Cardiac fibroblast (primary cell): ENCODE measurements around the gene RNPS1.

ENCODE experiments used
- DNase-seq, 2 donors: peaks; one replicate each; pipeline versions ENCODE4 v3.0.0 to v3.0.0-alpha.2; 2010; ENCODE audit warnings: low read depth in 2 of 2
- H3K4me3 ChIP-seq, 2 donors: replicated peaks in 1 of 2; 1 replicate in 1 of 2; 2 replicates in 1 of 2; pipeline ENCODE4 v1.5.1; 2011; ENCODE audit warnings: low read depth in 2 of 2, low read length in 2 of 2, mild to moderate bottlenecking in 2 of 2, moderate library complexity in 1 of 2
- TF ChIP-seq, protein P1 (sequence below): IDR thresholded peaks from one replicate; pipeline ENCODE4 v1.5.1; 2011; ENCODE audit warnings: low read depth, mild to moderate bottlenecking, low read length, inconsistent platforms

RNPS1 gene

GRCh38 chr16:2233872-2234812 lies 33.8 kb downstream of the RNPS1 start:
- H3K4me3 ChIP-seq, result no peak overlapping the region
- TF ChIP-seq, protein P1, sequence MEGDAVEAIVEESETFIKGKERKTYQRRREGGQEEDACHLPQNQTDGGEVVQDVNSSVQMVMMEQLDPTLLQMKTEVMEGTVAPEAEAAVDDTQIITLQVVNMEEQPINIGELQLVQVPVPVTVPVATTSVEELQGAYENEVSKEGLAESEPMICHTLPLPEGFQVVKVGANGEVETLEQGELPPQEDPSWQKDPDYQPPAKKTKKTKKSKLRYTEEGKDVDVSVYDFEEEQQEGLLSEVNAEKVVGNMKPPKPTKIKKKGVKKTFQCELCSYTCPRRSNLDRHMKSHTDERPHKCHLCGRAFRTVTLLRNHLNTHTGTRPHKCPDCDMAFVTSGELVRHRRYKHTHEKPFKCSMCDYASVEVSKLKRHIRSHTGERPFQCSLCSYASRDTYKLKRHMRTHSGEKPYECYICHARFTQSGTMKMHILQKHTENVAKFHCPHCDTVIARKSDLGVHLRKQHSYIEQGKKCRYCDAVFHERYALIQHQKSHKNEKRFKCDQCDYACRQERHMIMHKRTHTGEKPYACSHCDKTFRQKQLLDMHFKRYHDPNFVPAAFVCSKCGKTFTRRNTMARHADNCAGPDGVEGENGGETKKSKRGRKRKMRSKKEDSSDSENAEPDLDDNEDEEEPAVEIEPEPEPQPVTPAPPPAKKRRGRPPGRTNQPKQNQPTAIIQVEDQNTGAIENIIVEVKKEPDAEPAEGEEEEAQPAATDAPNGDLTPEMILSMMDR, result no peak
- DNase-seq, result no peak

DNA sequence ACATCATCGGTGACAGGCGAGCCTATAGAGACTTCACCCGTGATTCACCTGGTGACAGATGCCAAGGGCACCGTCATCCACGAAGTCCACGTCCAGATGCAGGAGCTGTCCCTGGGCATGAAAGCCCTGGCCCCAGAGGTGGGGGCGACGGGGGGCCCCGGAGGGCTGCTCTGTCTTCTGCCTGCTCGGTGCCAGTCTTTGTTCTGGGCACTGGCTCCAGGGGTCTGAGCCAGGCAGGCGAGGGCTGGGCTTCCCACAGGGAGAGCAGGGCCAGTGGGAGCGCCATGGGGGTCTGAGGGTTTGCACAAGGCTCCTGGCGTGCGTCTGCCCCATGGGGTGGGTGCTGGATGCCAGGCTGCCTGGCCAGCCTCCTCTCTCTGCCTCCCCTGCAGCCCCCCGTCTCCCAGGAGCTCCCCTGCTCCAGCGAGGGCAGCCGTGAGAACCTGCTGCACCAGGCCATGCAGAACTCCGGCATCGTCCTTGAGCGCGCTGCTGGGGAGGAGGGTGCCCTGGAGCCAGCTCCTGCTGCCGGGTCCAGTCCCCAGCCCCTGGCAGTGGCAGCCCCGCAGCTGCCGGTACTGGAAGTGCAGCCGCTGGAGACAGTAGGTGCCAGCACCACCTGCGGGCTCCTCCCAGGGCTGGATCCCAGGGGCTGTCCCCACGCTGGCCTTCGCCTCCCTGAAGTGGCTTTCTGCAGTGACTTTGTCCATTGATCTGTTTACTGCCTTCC lies 34.7 kb downstream of the RNPS1 start:
- no peak overlapping the region for H3K4me3 ChIP-seq
- TF ChIP-seq, protein P1, result no peak

GRCh38 chr16:2232094-2232990 lies 35.6 kb downstream of the RNPS1 start:
- TF ChIP-seq, protein P1, result no peak
- DNase-seq, result no peak

More for the DNA sequence above, 34.7 kb downstream of the RNPS1 start:
- no peak for DNase-seq

DNA sequence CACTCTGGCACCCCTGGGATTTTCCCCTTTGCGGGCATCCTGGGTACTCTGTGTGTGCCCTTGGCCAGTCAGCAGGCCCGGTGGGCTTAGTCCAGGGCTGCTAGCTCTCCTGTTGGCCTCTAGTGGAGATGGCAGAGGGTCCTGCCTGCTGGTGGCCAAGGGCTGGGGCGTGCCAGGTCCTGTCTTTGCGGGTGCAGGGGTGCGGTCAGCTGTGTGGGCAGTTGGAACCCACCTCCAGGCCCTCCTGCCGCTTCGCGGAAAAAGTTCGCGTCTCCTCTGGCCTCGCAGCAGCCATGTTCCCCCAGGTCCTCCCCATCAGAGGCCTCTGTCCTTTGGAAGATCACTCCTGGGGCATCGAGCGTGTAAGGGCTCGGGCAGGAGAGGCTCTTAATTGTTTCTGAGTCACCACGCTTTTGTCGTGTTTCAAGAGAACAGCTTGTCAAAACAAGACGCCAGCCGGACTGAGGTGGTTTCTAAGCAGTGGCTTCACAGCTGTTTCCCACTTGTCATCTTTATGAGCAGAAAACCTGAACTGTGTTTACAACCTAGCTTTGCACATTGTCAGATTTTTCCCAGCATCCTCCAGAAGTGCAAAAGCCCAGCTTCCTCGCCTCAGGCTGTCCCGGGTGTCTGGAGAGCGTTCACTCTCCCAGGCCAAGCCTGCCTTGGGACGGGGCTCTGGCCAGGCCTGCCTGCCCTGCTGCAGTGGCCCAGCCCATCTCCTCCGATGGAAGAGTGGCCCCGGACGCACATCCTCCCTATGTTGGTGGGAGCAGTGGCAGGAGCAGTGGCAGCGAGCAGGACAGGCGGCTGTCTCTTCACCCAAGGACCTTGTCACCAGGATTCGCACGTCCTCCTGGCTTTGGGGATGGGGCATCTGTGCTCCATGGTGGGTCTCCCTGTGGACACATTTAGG lies 36.7 kb downstream of the RNPS1 start:
- DNase-seq, result no peak
- TF ChIP-seq, protein P1, result no peak
- no peak overlapping the region for H3K4me3 ChIP-seq

More at GRCh38 chr16:2232094-2232990, 35.6 kb downstream of the RNPS1 start:
- H3K4me3 ChIP-seq, result no peak overlapping the region

- TF ChIP-seq, protein P1, result no peak
- no peak for DNase-seq
- no peak overlapping the region for H3K4me3 ChIP-seq
Measured at GRCh38 chr16:2230376-2230775, 37.5 kb downstream of the RNPS1 start.
